ENCODE data around the gene IPO13.

GRCh38 chr1:43998000-43998378, 51.2 kb downstream of the IPO13 start:
- no peak for TF ChIP-seq CTCF (IDR thresholded peaks at IDR 0.05; ENCODE audit: low read depth, low read length)
- no peak for TF ChIP-seq EZH2phosphoT487 (IDR thresholded peaks at IDR 0.05; ENCODE audit: low read depth)

Measured in OCI-LY3 (cell line).